IMR-90 (cell line): Measurements from ENCODE around the gene LAMA3.

Experiments used
- CTCF ChIP-seq: conservative IDR thresholded peaks from 2 replicates; pipeline ENCODE4 v1.5.1; 2012; ENCODE audit warnings: mild to moderate bottlenecking, low read depth, low read length, improper control_type of control experiment
- POLR2A ChIP-seq: IDR thresholded peaks from 2 replicates; pipeline ENCODE4 v1.6.1; 2012; ENCODE audit warnings: mild to moderate bottlenecking, low read depth, low read length
- RAD21 ChIP-seq: IDR thresholded peaks from 2 replicates; pipeline ENCODE4 v1.6.1; 2012; ENCODE audit warnings: low read length, improper control_type of control experiment
- SMC3 ChIP-seq: fragments of 150-350 bp; IDR thresholded peaks from 2 replicates; pipeline ENCODE4 v1.6.1; 2016; ENCODE audit warnings: low read depth, mild to moderate bottlenecking, antibody characterized with exemption, low read length, moderate library complexity

- TF ChIP-seq RAD21, result no peak
- no peak for TF ChIP-seq CTCF
- TF ChIP-seq SMC3, result no peak
- no peak for TF ChIP-seq POLR2A
Observed at GRCh38 chr18:23822590-23823385, 133.5 kb downstream of the LAMA3 start.
